Transverse colon (tissue), 4 donors: ENCODE measurements around the gene PPM1N. TPM values are rescaled to one million over a fixed set of nuclear protein-coding genes. Genes with fewer than 3 reads are reported as not detected.

Experiments used
- DNase-seq: peaks from one replicate; pipeline ENCODE4 v3.0.0-alpha.2; 2019
- H3K27ac ChIP-seq, 4 donors: fragments of 200-600 bp; sonication (generic); 2 replicates each; pipeline ENCODE4 v1.5.1; 2016 to 2018; ENCODE audit warnings: inconsistent platforms in 4 of 4
- H3K27me3 ChIP-seq: fragments of 200-600 bp; sonication (generic); 2 replicates; pipeline ENCODE4 v1.5.1; 2017; ENCODE audit warnings: inconsistent platforms
- H3K36me3 ChIP-seq, 4 donors: fragments of 200-600 bp; sonication (generic); 2 replicates each; pipeline ENCODE4 v1.5.1; 2017 to 2019; ENCODE audit warnings: inconsistent platforms in 4 of 4
- H3K4me1 ChIP-seq, 4 donors: fragments of 200-600 bp; sonication (generic); 2 replicates each; pipeline ENCODE4 v1.5.1; 2017 to 2020; ENCODE audit warnings: inconsistent platforms in 4 of 4
- H3K4me3 ChIP-seq, 4 donors: fragments of 200-600 bp; sonication (generic); 1 replicate in 1 of 4; 2 replicates in 3 of 4; pipeline versions ENCODE4 v1.5.1 to v1.6.1; 2017 to 2019; ENCODE audit warnings: inconsistent platforms in 4 of 4
- H3K9me3 ChIP-seq, 2 donors: fragments of 200-600 bp; sonication (generic); 2 replicates each; pipeline ENCODE4 v1.5.1; 2017 to 2019; ENCODE audit warnings: inconsistent platforms in 2 of 2
- EP300 ChIP-seq: sonication (generic); formaldehyde crosslinking; IDR thresholded peaks from one replicate; pipeline ENCODE4 v1.6.1; 2017; ENCODE audit warnings: antibody characterized with exemption, low read depth
- POLR2A ChIP-seq: fragments of 450-650 bp; IDR thresholded peaks from one replicate; pipeline ENCODE4 v1.6.1; 2016; ENCODE audit warnings: antibody characterized with exemption, mild to moderate bottlenecking, moderate library complexity
- POLR2AphosphoS5 ChIP-seq, 3 donors: sonication (generic); formaldehyde crosslinking; IDR thresholded peaks; one replicate each; pipeline ENCODE4 v1.6.1; 2016; ENCODE audit warnings: antibody characterized with exemption in 3 of 3
- WGBS, 2 donors: methylation state at CpG; one replicate each; pipeline ENCODE4 v1.1.5; 2018; ENCODE audit warnings: low coverage in 1 of 2; 5-methylcytosine and 5-hydroxymethylcytosine counted together
- in situ Hi-C, 4 donors: fragments of 200-750 bp; cut with MboI; loops; one replicate each; pipeline versions ENCODE4 v1.15.0 to v1.15.1; 2017; ENCODE audit warnings: low sequenced_read_pairs in 3 of 4, low pct_ligation_motif_present in 1 of 4, low pct_unique_long_range_greater_than_20kb in 1 of 4
- intact Hi-C: fragments of 100-400 bp; cut with DNase I; formaldehyde crosslinking; loops from one replicate; pipeline ENCODE4 v1.15.1; 2023; ENCODE audit warnings: low total_unique reads
- total RNA-seq, 4 donors: library from RNA; depleted of rRNA; stranded (reverse); fragments of >200 nt; gene quantifications; one replicate each; pipeline ENCODE4 v1.1.0, GENCODE V29; 2016
- TF ChIP-seq, protein P1 (sequence below), 5 experiments: fragments of 200-600 bp in 3 of 5; fragments of 450-650 bp in 2 of 5; sonication (generic) in 3 of 5; IDR thresholded peaks; 1 replicate in 2 of 5; 2 replicates in 3 of 5; pipeline ENCODE4 v1.5.1; 2016 to 2017; ENCODE audit warnings: antibody characterized with exemption in 5 of 5, inconsistent platforms in 3 of 5, mild to moderate bottlenecking in 2 of 5, moderate library complexity in 1 of 5

Gene PPM1N
- total RNA-seq, 4 donors from 2014 or later, result 1.00 to 4.3 (median 1.4) TPM; not detected in 1

DNA sequence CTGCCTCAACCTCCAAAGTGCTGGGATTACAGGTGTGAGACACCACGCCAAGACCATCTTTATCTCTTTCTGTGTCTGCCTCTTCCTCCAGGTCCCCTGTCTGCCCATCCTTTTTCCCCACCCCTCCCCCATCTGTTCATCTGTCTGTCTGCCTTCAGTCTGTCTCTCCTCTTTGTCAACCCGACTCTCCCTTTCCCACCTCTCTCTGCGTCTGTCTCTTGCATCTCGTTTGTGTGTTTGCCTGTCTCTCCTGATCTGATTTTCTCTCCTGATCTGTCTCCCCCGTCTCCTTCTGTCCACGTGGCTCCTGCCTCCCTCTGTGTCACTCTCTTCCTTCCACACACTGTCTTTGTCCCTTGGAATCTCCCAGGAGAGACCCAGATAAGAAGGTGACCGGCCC lies 19.0 kb downstream of the PPM1N start:
- Histone ChIP-seq H3K4me3 (no peak overlapping the region), H3K27ac (peak overlapping the region; percentile 98 to 100 (median 99)), H3K27me3 (no peaks in the 10 kb centered on the region), H3K9me3 (no peaks in the 10 kb centered on the region), H3K4me1 (peaks cover 29 to 93% (median 68%) of the 10 kb centered on the region in 4 donors), H3K36me3 (peaks cover 0 to 25% (median 4%) of the 10 kb centered on the region in 4 donors)
- intact Hi-C loops (no loop called here), in situ Hi-C loops (no loop called here)
- TF ChIP-seq, protein P1, sequence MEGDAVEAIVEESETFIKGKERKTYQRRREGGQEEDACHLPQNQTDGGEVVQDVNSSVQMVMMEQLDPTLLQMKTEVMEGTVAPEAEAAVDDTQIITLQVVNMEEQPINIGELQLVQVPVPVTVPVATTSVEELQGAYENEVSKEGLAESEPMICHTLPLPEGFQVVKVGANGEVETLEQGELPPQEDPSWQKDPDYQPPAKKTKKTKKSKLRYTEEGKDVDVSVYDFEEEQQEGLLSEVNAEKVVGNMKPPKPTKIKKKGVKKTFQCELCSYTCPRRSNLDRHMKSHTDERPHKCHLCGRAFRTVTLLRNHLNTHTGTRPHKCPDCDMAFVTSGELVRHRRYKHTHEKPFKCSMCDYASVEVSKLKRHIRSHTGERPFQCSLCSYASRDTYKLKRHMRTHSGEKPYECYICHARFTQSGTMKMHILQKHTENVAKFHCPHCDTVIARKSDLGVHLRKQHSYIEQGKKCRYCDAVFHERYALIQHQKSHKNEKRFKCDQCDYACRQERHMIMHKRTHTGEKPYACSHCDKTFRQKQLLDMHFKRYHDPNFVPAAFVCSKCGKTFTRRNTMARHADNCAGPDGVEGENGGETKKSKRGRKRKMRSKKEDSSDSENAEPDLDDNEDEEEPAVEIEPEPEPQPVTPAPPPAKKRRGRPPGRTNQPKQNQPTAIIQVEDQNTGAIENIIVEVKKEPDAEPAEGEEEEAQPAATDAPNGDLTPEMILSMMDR (IDR thresholded peaks at IDR 0.05), result no peak
- WGBS, 2 donors, result 50 to 64% methylated on average over 3 to 7 of the region's 7 CpGs
- no peak for DNase-seq

DNA sequence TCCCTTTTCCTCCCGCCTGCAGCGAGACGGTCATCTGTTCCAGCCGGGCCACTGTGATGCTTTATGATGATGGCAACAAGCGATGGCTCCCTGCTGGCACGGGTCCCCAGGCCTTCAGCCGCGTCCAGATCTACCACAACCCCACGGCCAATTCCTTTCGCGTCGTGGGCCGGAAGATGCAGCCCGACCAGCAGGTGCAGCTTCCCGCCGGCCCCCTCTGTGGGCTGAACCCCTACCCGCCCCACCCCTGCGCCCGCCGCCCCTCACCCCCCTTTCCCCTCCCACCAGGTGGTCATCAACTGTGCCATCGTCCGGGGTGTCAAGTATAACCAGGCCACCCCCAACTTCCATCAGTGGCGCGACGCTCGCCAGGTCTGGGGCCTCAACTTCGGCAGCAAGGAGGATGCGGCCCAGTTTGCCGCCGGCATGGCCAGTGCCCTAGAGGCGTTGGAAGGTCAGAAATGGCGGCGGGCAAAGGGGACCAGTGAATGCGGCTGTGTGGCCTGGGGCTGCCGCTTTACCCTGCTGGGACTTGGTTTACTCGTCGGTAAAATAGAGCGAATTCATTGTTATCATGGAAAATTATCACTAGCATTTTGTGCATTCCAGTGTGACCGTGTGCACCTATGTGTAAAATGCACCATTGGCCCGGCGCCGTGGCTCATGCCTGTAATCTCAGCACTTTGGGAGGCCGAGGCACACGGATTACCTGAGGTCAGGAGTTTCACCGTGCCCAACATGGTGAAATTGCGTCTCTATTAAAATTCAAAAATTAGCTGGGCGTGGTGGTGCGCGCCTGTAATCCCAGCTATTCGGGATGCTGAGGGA lies 19.6 kb downstream of the PPM1N start:
- TF ChIP-seq EP300 (no peak), POLR2AphosphoS5 (IDR thresholded peaks at IDR 0.05) (no peak), POLR2A (no peak)
- TF ChIP-seq, protein P1 (IDR thresholded peaks at IDR 0.05), result no peak
- Histone ChIP-seq H3K9me3 (no peaks in the 10 kb centered on the region), H3K4me1 (peaks cover 29 to 91% (median 62%) of the 10 kb centered on the region in 4 donors), H3K27ac (peak overlapping the region; percentile 98 to 100 (median 99)), H3K4me3 (no peak overlapping the region), H3K36me3 (peaks cover 0 to 30% (median 7%) of the 10 kb centered on the region in 4 donors), H3K27me3 (no peaks in the 10 kb centered on the region)
- in situ Hi-C loops (no loop called here), intact Hi-C loops (no loop called here)
- DNase-seq, result no peak
- WGBS, 2 donors, result 90 to 94% methylated on average over 8 to 41 of the region's 50 CpGs

DNA sequence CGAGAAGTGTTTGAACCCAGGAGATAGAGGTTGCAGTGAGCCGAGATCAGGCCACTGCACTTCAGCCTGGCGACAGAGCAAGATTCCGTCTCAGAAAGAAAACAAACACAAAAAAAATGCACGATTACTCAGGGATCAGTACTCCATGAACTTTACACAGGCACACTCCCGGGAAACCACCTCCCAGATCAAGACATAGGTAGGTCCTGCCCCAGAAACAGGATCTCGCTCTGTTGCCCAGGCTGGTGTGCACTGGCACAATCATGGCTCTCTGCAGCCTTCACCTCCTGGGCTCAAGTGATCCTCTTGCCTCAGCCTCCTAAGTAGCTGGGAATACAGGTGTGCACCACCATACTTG lies 20.2 kb downstream of the PPM1N start:
- Histone ChIP-seq H3K4me3 (no peak overlapping the region), H3K27ac (peak overlapping the region; percentile 98 to 100 (median 99)), H3K9me3 (no peaks in the 10 kb centered on the region), H3K27me3 (no peaks in the 10 kb centered on the region), H3K4me1 (peaks cover 28 to 88% (median 56%) of the 10 kb centered on the region in 4 donors), H3K36me3 (peaks cover 0 to 32% (median 8%) of the 10 kb centered on the region in 4 donors)
- TF ChIP-seq EP300 (no peak), POLR2AphosphoS5 (IDR thresholded peaks at IDR 0.05) (peak in 2 of 3 donors; percentile 38 to 47)
- DNase-seq, result peak; percentile 57
- WGBS, 2 donors, result 53% methylated on average over 4 to 7 of the region's 7 CpGs
- in situ Hi-C loops, result no loop called here
- intact Hi-C loops, result no loop called here

DNA sequence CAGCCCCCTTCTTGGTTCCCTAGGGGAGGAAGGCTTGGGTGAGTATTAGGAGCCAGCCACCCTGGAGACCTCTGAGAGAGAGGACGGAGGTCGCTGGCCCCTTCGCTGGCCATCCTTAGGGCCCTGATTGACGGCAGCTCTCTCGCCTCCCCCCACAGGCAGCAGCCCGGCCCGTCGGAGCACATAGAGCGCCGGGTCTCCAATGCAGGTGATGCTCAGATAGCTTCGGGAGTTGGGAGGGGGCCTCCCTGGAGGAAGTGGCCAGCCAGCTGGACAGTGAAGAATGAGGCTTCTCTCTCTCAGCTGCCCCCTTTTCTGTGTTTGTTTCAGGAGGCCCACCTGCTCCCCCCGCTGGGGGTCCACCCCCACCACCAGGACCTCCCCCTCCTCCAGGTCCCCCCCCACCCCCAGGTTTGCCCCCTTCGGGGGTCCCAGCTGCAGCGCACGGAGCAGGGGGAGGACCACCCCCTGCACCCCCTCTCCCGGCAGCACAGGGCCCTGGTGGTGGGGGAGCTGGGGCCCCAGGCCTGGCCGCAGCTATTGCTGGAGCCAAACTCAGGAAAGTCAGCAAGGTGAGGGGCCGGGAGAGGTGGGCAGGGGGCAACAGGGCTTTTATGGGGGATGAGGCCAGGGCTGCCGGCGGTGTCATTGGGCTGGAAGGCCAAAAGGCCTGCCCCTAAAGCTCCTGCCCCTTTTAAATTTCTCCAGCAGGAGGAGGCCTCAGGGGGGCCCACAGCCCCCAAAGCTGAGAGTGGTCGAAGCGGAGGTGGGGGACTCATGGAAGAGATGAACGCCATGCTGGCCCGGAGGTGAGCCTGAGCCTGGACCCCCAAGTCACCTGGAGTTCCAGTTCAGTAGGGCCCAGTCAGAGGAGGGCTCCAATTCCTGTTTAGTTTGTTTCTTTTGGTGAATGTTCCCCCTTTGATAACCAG lies 24.0 kb downstream of the PPM1N start:
- no peaks in the 10 kb centered on the region for H3K27me3 ChIP-seq
- TF ChIP-seq EP300 (no peak), POLR2A (no peak)
- TF ChIP-seq, protein P1 (IDR thresholded peaks at IDR 0.05), result no peak
- H3K4me3 ChIP-seq, result no peak overlapping the region
- H3K9me3 ChIP-seq, result no peaks in the 10 kb centered on the region
- H3K4me1 ChIP-seq, result peaks cover 0 to 62% (median 23%) of the 10 kb centered on the region in 4 donors
- intact Hi-C loops, result no loop called here
- WGBS, 2 donors, result 91% methylated on average over 19 of the region's 24 CpGs; no CpG with 5 or more reads in 1 of the 2 donors
- H3K27ac ChIP-seq, result peak overlapping the region; percentile 66 to 76 (median 74)
- in situ Hi-C loops, result no loop called here
- peaks cover 0 to 62% (median 22%) of the 10 kb centered on the region in 4 donors for H3K36me3 ChIP-seq
- DNase-seq, result no peak
